DOHH2 (cell line): ENCODE results near the gene NMNAT2.

Experiments used
- H3F3A ChIP-seq: fragments of 200-600 bp; sonication (generic), shearing (Covaris generic); 2 replicates; pipeline ENCODE4 v1.6.0; 2016; ENCODE audit warnings: antibody characterized with exemption, mild to moderate bottlenecking; ENCODE audit not compliant: control insufficient read depth, insufficient read depth
- H3K27ac ChIP-seq: fragments of 200-600 bp; sonication (generic); 2 replicates; pipeline ENCODE4 v1.5.1; 2014; ENCODE audit warnings: low read depth, mild to moderate bottlenecking, low read length, moderate library complexity
- H3K27me3 ChIP-seq: fragments of 200-600 bp; sonication (generic); 2 replicates; pipeline ENCODE4 v1.6.1; 2014; ENCODE audit warnings: mild to moderate bottlenecking, low read length, mixed read lengths; ENCODE audit not compliant: control insufficient read depth
- H3K36me3 ChIP-seq: fragments of 200-600 bp; sonication (generic); 2 replicates; pipeline ENCODE4 v1.6.1; 2014; ENCODE audit warnings: mild to moderate bottlenecking, low read length, moderate library complexity, mixed read lengths; ENCODE audit not compliant: control insufficient read depth
- H3K4me1 ChIP-seq: fragments of 200-600 bp; sonication (generic); 2 replicates; pipeline ENCODE4 v1.6.1; 2014; ENCODE audit warnings: mild to moderate bottlenecking, low read length, mixed read lengths; ENCODE audit not compliant: control insufficient read depth
- H3K4me2 ChIP-seq: fragments of 200-600 bp; sonication (generic); 2 replicates; pipeline ENCODE4 v1.6.0; 2014; ENCODE audit warnings: mild to moderate bottlenecking, low read length, moderate library complexity
- H3K4me3 ChIP-seq: fragments of 200-600 bp; sonication (generic); 2 replicates; pipeline ENCODE4 v1.5.1; 2014; ENCODE audit warnings: mild to moderate bottlenecking, low read length, mixed read lengths
- H3K79me2 ChIP-seq: fragments of 200-600 bp; sonication (generic); 2 replicates; pipeline ENCODE4 v1.6.1; 2014; ENCODE audit warnings: mild to moderate bottlenecking, low read length, mixed read lengths; ENCODE audit not compliant: control insufficient read depth
- H3K9me2 ChIP-seq: fragments of 200-600 bp; sonication (generic); replicated peaks from 2 replicates; pipeline ENCODE4 v1.6.1; 2014; ENCODE audit warnings: mild to moderate bottlenecking, low read length, mixed read lengths; ENCODE audit not compliant: control insufficient read depth
- H3K9me3 ChIP-seq: fragments of 200-600 bp; sonication (generic); 2 replicates; pipeline ENCODE4 v1.6.1; 2014; ENCODE audit warnings: antibody characterized with exemption, low read length, mixed read lengths; ENCODE audit not compliant: control insufficient read depth, insufficient read depth
- H4K20me1 ChIP-seq: fragments of 200-600 bp; sonication (generic); 2 replicates; pipeline ENCODE4 v1.6.0; 2014; ENCODE audit warnings: low read depth, mild to moderate bottlenecking, antibody characterized with exemption, low read length, moderate library complexity; ENCODE audit not compliant: control insufficient read depth, insufficient read depth
- EZH2phosphoT487 ChIP-seq: fragments of 200-600 bp; sonication (generic); IDR thresholded peaks from 2 replicates; pipeline ENCODE4 v1.6.1; 2017; ENCODE audit warnings: borderline replicate concordance, mild to moderate bottlenecking, antibody characterized with exemption, low read length, moderate library complexity, mixed read lengths
- TF ChIP-seq, protein P1 (sequence below): fragments of 200-600 bp; sonication (generic); IDR thresholded peaks from one replicate; pipeline ENCODE4 v1.5.1; 2014; ENCODE audit warnings: antibody characterized with exemption, mild to moderate bottlenecking, low read depth, low read length; ENCODE audit not compliant: poor library complexity, severe bottlenecking

Gene NMNAT2

DNA sequence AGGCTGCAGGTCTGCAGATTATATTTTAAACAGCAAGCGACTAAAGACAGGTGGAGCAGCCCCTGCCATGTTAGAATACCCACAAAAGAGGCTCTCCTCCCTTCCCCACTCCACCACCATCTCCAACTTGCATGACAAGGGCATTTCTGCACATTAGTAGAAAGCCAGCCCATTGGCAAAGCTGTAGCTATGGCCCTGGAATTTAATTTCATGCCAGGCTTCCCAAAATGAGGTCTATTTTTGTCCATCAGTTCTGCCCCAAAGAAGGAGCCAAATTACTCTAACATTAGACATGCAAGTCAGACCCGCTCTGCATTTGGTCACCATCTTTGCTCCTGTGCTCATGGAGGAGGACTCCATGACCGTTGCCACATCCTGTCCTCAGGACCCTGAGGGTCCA, 116.9 kb downstream of the NMNAT2 start:
- Histone ChIP-seq H3F3A (no peaks in the 10 kb centered on the region), H4K20me1 (no peaks in the 10 kb centered on the region), H3K27ac (no peak overlapping the region), H3K4me2 (no peak overlapping the region), H3K27me3 (peaks cover 9% of the 10 kb centered on the region; the same call in 1 of the 2 replicates), H3K4me1 (no peaks in the 10 kb centered on the region), H3K79me2 (no peaks in the 10 kb centered on the region), H3K36me3 (no peaks in the 10 kb centered on the region), H3K9me3 (no peaks in the 10 kb centered on the region), H3K9me2 (no peaks in the 10 kb centered on the region), H3K4me3 (no peak overlapping the region)
- TF ChIP-seq EZH2phosphoT487: no peak
- TF ChIP-seq, protein P1, sequence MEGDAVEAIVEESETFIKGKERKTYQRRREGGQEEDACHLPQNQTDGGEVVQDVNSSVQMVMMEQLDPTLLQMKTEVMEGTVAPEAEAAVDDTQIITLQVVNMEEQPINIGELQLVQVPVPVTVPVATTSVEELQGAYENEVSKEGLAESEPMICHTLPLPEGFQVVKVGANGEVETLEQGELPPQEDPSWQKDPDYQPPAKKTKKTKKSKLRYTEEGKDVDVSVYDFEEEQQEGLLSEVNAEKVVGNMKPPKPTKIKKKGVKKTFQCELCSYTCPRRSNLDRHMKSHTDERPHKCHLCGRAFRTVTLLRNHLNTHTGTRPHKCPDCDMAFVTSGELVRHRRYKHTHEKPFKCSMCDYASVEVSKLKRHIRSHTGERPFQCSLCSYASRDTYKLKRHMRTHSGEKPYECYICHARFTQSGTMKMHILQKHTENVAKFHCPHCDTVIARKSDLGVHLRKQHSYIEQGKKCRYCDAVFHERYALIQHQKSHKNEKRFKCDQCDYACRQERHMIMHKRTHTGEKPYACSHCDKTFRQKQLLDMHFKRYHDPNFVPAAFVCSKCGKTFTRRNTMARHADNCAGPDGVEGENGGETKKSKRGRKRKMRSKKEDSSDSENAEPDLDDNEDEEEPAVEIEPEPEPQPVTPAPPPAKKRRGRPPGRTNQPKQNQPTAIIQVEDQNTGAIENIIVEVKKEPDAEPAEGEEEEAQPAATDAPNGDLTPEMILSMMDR: no peak

DNA sequence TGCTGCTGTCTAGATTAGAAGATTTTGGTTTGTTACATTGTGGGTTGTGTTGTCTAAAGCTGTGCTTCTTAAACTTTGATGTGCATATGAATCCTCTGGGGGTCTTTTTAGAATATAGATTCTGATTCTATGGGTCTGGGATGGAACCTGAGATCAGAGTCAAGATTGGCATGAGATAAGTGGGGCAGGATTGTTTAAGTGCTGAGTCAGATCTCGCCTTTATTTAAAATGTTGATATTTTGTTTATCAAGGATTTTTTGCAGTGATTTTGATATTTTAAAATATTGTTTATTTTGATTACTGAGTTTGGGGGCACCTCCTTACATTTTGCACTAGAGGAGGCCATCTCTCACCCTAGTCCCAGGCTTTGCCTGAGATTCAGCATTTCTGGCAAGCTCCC, 117.4 kb downstream of the NMNAT2 start:
- Histone ChIP-seq H3K4me2 (no peak overlapping the region), H3K4me1 (no peaks in the 10 kb centered on the region), H3K4me3 (no peak overlapping the region), H3K9me2 (no peaks in the 10 kb centered on the region), H3K9me3 (no peaks in the 10 kb centered on the region), H3K36me3 (no peaks in the 10 kb centered on the region), H3K27ac (no peak overlapping the region), H4K20me1 (no peaks in the 10 kb centered on the region), H3F3A (no peaks in the 10 kb centered on the region), H3K27me3 (peaks cover 9% of the 10 kb centered on the region; the same call in 1 of the 2 replicates), H3K79me2 (no peaks in the 10 kb centered on the region)
- TF ChIP-seq, protein P1: no peak
- no peak for TF ChIP-seq EZH2phosphoT487

DNA sequence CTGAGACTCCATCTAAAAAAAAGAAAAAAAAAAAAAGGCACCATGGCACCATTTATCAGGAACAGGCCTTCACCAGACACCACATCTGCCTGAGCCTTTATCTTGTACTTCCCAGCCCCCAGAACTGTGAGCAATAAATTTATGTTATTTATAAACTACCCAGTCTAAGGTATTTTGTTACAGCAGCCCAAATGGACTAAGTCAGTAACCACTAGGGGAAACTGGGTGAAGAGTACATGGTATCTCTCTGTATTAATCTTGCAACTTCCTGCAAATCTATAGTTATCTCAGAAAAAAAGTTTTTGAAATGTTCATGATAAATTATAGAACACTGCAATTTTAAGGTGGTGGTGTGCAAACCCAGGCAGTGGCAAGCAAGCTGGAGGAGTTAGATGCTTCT, 117.8 kb downstream of the NMNAT2 start:
- Histone ChIP-seq H3K4me1 (no peaks in the 10 kb centered on the region), H3K9me3 (no peaks in the 10 kb centered on the region), H3K9me2 (no peaks in the 10 kb centered on the region), H3K4me2 (no peak overlapping the region), H3K27ac (no peak overlapping the region), H3K4me3 (no peak overlapping the region), H3F3A (no peaks in the 10 kb centered on the region), H3K79me2 (no peaks in the 10 kb centered on the region), H3K36me3 (no peaks in the 10 kb centered on the region), H4K20me1 (no peaks in the 10 kb centered on the region), H3K27me3 (peaks cover 9% of the 10 kb centered on the region; the same call in 1 of the 2 replicates)
- TF ChIP-seq, protein P1: no peak
- no peak for TF ChIP-seq EZH2phosphoT487

GRCh38 chr1:183296782-183297181, 121.4 kb downstream of the NMNAT2 start:
- H3K4me1 ChIP-seq: no peaks in the 10 kb centered on the region
- H3K36me3 ChIP-seq: no peaks in the 10 kb centered on the region
- H3F3A ChIP-seq: no peaks in the 10 kb centered on the region
- no peaks in the 10 kb centered on the region for H3K9me2 ChIP-seq
- H4K20me1 ChIP-seq: no peaks in the 10 kb centered on the region
- TF ChIP-seq, protein P1: no peak
- TF ChIP-seq EZH2phosphoT487: no peak
- H3K4me3 ChIP-seq: no peak overlapping the region
- H3K27ac ChIP-seq: no peak overlapping the region
- H3K9me3 ChIP-seq: no peaks in the 10 kb centered on the region
- no peaks in the 10 kb centered on the region for H3K79me2 ChIP-seq
- no peak overlapping the region for H3K4me2 ChIP-seq
- H3K27me3 ChIP-seq: peaks cover 6% of the 10 kb centered on the region; the same call in 1 of the 2 replicates
